Activated gamma-delta T cell treated with anti-CD3 and anti-CD28 coated beads, Interleukin-2, amount 50 U/mL, for 16 hours (primary cell): ENCODE results near the gene SLC13A1.
"Not testable (repeated sequence)": the region's sequence is repeated elsewhere in the genome, so short reads cannot be mapped to it uniquely, and the experiment has no call there.

ENCODE experiments used
- DNase-seq: peaks from one replicate; pipeline ENCODE4 v3.0.0-alpha.2; 2020; ENCODE audit warnings: low read depth

SLC13A1 gene, protein sequence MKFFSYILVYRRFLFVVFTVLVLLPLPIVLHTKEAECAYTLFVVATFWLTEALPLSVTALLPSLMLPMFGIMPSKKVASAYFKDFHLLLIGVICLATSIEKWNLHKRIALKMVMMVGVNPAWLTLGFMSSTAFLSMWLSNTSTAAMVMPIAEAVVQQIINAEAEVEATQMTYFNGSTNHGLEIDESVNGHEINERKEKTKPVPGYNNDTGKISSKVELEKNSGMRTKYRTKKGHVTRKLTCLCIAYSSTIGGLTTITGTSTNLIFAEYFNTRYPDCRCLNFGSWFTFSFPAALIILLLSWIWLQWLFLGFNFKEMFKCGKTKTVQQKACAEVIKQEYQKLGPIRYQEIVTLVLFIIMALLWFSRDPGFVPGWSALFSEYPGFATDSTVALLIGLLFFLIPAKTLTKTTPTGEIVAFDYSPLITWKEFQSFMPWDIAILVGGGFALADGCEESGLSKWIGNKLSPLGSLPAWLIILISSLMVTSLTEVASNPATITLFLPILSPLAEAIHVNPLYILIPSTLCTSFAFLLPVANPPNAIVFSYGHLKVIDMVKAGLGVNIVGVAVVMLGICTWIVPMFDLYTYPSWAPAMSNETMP

GRCh38 chr7:123199883-123200282, at the start of gene SLC13A1:
TSS of gene SLC13A1 (minus strand) at chr7:123199969. CDS start at chr7:123199946, 23 bp downstream.
- DNase-seq: no peak

DNA sequence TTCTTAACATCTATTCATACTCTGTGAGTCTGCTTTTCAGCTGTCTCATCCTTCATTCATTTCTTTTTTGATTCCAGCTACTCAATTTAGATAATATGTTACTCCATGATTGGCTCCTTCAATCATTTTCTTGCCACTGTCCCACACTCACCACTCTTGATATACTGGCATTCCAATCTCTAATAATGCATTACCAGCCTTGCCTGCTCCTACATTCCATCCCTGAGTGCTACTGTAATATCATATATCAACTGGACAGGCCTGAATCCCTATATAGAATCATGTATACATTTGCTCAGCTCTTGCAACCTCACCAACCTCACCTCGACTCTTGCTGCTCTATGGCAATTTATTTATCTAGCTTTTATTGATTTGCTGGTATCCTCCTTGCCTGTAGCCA, 45.0 kb upstream of the SLC13A1 start:
- DNase-seq: no peak

GRCh38 chr7:123242467-123243092, 42.8 kb upstream of the SLC13A1 start:
- DNase-seq: no peak

- DNase-seq: no peak
Observed at GRCh38 chr7:123241809-123242208, 42.0 kb upstream of the SLC13A1 start.

DNA sequence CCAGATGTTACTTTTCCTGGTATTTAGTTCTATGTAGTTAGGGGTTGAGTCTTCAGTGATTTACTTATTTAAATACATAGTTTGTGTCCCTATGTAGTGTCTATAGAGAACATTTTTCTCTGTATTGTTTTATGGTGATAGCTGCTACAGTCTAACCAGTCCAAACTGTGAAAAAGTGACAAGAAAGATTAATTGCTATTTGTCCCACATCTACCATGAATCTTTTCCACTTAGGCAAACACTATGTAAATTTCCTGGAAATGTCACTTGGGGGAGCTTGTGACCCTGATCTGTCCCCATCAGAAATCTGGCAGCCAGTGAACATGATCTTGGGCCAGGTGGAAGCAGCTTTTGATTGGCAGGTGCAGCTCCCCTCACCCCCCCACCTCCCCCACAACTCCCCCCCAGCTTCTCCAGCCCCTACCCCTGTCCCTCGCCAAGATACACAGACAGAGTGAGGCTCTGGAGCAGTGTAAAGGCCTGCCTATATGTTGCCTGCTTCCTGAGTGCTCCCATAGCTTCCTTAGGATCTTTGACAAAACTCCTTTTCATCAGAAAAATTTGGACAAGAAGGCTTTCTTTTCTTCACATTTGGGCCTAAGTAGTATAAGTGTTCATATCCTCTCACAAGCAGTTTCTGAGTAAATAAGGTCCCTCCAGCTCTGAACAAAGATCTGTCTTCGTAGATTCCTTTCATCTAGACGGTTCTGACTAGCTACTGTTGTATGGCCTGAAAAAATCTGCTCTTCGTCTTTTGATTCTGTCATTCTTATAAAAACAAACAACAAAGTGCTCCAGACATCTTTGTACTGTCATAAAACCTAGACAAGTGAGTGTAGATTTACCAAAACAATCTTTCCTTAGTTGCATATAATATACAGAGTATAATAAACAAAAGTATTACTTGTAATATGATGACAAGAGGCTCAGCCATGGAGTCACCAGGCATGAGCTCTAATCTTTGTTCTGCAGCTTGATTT, 31.5 kb upstream of the SLC13A1 start:
- no peak for DNase-seq

DNA sequence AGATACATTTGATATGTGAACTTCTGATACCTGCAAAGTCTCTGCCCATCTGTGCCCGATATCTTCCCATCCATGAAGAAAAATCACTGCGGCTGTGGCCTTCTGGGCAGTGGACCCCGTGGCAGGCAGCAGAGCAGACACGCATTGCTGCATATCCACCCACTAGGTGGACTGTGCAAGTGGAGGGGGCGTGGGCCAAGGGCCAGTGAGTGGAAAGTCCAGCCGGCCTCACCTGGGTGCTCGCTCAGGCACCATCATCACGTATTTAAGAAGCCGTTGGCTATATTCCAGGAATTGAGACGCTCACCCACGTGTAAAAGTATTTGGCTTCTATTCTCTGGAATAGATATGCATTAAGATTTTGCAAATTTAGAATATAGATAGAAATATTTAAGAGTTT, 30.8 kb upstream of the SLC13A1 start:
- DNase-seq: no peak

- no peak for DNase-seq
Observed at GRCh38 chr7:123230147-123230546, 30.4 kb upstream of the SLC13A1 start.

DNA sequence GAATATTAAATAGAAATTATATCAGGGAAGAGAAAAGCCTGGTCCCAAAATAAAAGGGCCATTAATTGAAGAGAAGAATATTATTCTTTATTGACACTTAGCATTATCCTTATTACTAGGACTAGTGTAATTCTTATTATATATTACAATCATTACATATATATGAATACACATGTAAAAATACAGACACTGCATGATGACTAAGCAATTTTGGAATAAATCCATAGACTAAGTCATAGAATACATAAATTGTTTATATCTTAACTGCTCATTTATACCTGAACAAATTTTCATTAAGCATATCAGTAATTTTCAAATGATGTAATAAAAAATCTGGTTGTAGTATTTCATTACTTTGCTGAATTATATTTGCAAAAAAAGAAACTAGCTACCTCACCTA, 29.7 kb upstream of the SLC13A1 start:
- DNase-seq: no peak

DNA sequence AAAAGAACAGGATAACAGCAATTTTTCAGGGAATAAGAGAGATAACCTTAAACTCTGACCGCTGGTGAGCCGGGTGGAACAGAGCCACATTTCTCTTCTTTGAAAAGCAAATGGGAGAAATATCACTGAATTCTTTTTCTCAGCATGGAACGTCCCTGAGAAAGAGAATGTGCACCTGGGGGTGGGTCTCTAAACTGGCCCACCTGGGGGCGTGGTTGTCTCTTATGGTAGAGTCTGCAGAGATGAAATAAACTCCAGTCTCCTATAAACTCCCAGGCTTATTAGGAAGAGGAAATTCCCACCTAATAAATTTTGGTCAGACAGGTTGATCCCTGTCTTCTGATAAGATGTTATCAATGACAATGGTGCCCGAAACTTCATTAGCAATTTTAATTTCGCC, 27.9 kb upstream of the SLC13A1 start:
- not testable (repeated sequence) for DNase-seq

- DNase-seq: no peak
Observed at GRCh38 chr7:123220396-123220795, 20.6 kb upstream of the SLC13A1 start.

- no peak for DNase-seq
Observed at GRCh38 chr7:123218866-123219265, 19.1 kb upstream of the SLC13A1 start.

DNA sequence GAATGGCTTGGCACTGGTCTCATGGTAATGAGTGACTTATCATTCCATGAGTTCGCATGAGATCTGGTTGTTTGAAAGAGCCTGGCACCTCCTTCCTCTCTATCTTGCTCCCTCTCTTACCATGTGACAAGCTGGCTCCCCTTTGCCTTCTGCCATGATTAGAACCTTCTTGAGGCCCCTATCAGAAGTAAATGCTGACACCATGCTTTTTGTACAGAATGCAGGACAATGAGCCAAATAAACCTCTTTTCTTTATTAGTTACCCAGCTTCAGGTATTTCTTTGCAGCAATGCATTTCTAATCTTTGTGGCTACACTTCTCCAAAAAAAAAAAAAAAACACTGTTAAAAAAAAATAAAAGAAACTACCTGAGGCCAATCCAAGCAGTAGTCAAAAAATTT, 17.1 kb upstream of the SLC13A1 start:
- no peak for DNase-seq

- DNase-seq: no peak
Observed at GRCh38 chr7:123215350-123215749, 15.6 kb upstream of the SLC13A1 start.

- no peak for DNase-seq
Observed at GRCh38 chr7:123211545-123211944, 11.8 kb upstream of the SLC13A1 start.

- DNase-seq: no peak
Observed at GRCh38 chr7:123210986-123211385, 11.2 kb upstream of the SLC13A1 start.

DNA sequence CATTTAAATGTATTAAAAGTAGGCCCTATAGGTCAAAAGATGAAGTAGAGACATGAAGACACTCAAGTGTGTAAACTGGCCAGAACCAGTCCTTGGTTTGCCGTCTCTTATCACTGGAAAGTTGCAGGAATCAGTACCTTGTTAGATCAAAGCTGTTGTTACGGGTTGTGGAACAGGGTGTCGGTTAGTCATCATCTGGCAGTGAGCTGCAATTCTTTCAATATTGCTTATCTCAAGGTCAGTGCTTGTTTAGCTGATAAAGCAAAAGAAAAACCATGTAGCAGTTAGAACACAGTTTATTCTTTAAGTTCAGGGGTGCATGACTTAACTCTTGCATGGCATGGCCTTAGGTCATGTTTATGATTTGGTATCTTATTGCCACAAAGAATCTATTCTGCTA, 10.0 kb upstream of the SLC13A1 start:
- DNase-seq: no peak

- no peak for DNase-seq
Observed at GRCh38 chr7:123208793-123209192, 9.0 kb upstream of the SLC13A1 start.

DNA sequence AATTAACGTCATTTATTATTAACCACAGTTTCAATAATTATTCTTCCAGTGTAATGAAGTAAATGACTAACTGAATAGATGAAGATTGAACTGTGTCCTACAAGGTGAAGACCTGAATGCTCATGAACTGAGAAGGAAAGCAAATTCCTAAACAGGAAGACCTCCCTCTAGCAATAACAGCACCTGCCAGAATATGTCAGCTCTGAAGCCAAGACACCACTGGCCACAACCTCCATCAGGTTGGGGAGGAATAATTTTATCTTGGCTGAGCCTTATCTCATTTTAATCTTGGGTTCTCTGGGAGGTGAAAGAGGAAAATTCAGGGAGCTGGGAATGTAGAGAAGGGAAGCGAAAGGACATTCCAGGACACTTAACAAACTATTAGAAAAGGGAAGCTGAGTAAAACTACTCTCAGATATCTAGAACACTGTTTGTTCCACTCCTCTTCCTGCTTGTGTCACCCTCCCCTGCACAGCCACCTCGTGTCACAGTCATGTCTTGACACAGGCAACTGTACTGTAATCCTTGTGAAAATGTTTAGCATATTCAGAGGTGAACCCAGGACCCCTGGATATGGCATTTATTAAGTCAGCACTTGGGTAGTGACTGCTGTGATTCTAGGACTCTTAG, 4.6 kb upstream of the SLC13A1 start:
- DNase-seq: no peak

DNA sequence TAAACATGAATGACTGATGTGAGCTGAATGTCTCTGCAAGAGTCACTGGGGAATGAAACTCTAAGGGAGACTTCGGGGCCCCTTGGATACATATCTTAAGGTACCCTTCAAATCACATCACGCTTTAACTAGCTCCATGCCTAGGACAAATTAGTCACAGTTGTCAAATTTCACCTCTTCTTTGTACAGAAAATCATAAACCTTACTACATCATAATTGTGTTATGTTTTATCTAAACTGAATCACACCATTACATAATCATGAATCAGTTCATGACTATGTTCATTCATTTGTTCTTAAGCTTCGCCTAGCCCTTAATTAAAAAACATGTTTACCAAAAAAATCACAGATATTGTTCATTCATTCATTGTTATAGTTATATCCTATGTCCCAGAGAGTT, 2.1 kb upstream of the SLC13A1 start:
- DNase-seq: no peak

GRCh38 chr7:123198668-123199652, 809 bp downstream of the SLC13A1 start:
- no peak for DNase-seq
